DLD1 (cell line): ENCODE measurements around the gene ZMYND15.
"Not testable (repeated sequence)": the region's sequence is repeated elsewhere in the genome, so short reads cannot be mapped to it uniquely, and the experiment has no call there.

Source experiments
- in situ Hi-C: cut with HindIII; loops from 2 replicates; pipeline ENCODE4 v1.10.0; 2017; ENCODE audit warnings: low sequenced_read_pairs

The ZMYND15 gene

GRCh38 chr17:4739122-4740024 lies at the start of gene ZMYND15, which contains the start of gene CXCL16:
TSS of gene ZMYND15 (plus strand) at chr17:4739833. CDS start at chr17:4740549, 716 bp downstream.
TSS of gene CXCL16 (minus strand) at chr17:4739928. CDS start at chr17:4739339, 589 bp downstream.
- in situ Hi-C loops: no loop called here

- in situ Hi-C loops: not testable (repeated sequence)
Observed at GRCh38 chr17:4689872-4690271, 49.8 kb upstream of the ZMYND15 start.

DNA sequence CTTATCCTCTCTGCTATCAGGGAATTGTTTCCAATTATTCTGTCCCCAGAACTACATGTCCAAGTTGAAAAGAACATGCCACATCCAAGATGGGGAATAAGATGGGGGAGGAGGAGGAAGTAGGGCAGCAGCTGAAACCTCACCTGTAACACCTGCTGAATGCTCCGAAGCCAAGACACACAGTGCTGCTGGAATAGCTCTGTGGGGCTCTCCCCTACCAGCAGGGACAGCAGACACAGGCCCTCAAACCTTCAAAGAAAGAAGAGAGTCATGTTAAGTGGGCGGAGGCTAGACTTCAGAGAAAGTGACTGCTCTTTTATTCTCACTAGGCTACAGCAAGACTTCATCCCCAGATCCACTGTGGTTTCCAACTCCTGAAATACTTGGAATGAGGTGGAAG lies 48.9 kb upstream of the ZMYND15 start:
- in situ Hi-C loops: no loop called here

- in situ Hi-C loops: no loop called here
Observed at GRCh38 chr17:4691686-4692085, 47.9 kb upstream of the ZMYND15 start.

- in situ Hi-C loops: no loop called here
Observed at GRCh38 chr17:4693416-4693815, 46.2 kb upstream of the ZMYND15 start.

DNA sequence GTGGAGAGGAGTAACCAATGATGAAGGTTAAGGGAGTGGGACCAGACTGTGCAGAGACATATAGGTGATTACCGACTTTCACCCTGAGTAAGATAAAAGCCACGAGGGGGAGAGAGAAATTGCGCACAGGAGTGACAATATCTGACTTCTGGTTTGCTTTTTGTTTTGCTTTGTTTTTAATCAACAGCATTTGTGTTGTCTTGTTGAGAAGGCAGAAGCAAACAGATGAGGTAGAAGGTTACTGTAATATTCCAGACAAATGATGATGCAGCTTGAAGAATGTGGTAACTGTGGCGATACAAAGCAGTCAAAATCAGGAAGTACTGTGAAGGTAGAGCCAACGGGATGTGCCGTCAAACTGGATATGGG lies 43.2 kb upstream of the ZMYND15 start:
- in situ Hi-C loops: no loop called here

DNA sequence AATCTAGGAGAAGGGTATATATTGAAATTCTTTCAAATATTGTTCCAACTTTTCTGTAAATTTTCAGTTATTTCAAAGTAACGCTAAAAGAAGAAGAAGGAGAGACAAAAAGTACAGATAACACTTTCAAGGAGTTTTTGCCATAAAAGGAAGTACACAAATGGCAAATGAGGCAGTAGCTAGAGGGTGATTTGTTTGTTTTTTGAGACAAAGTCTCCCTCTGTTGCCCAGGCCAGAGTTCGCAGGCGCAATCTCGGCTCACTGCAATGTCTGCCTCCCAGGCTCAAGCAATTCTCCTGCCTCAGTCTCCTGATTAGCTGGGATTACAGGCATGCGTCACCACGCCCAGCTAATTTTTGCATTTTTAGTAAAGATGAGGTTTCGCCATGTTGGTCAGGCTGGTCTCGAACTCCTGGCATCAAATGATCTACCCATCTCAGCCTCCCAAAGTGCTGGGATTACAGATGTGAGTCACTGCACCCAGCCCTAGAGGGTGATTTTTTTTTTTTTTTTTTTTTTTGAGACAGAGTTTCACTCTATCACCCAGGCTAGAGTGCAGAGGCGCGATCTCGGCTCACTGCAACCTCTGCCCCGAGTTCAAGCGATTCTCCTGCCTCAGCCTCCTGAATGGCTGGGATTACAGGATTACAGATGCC lies 40.1 kb upstream of the ZMYND15 start:
- in situ Hi-C loops: not testable (repeated sequence)

- in situ Hi-C loops: no loop called here
Observed at GRCh38 chr17:4701116-4701515, 38.5 kb upstream of the ZMYND15 start.

- in situ Hi-C loops: no loop called here
Observed at GRCh38 chr17:4703330-4703691, 36.3 kb upstream of the ZMYND15 start.

DNA sequence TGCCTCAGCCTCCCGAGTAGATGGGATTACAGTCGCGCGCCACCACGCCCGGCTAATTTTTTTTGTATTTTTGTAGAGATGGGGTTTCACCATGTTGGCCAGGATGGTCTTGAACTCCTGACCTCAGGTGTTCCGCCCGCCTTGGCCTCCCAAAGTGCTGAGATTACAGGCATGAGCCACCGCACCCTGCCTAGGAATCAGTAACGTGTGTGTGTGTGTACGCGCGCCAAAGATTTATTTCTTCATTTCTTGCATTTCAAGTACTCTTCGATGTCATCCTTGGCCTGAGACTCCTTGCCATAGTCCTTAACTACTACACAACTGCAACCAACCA lies 35.1 kb upstream of the ZMYND15 start:
- in situ Hi-C loops: not testable (repeated sequence)

DNA sequence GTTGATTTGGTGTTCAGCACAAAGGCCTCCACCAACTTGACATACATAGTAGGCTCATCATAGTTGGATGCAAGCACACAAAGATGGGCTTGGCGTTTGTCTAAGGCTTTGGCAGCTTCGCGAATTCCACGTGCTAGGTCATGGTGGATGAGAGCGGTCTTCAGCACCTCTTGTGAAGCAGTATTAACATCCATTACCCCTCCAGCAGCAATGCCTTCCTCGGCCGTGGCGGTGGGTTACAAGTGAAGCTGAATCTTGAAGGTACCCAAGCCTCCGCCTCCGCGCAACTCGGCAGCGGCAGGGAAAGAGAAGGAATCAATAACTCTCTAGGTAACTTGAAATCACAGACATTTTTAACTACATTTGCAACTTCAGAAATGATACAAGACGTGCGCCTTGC lies 34.6 kb upstream of the ZMYND15 start:
- in situ Hi-C loops: no loop called here

DNA sequence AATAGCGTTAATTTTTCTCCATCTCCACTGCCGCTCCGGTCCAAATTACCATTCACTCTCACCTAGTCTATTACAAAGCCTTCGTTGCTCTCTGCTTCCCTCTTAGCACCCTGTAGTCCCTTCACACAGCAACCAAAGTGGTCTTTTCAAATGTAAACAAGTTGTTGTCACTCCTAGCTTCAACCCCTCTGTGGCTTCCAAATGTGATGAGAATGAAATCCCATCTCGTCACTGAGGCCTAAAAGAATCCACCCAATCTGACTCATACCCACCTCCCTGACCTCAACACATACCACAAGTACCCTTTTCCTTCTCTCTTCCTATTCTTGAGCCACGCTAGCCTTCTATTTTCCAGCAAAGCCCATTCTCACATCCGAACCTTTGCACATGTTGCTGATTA lies 33.5 kb upstream of the ZMYND15 start:
- in situ Hi-C loops: no loop called here

GRCh38 chr17:4708436-4708835 lies 31.2 kb upstream of the ZMYND15 start:
- in situ Hi-C loops: no loop called here

- in situ Hi-C loops: no loop called here
Observed at GRCh38 chr17:4709794-4710692, 29.6 kb upstream of the ZMYND15 start, which contains the start of gene ARRB2. TSS of gene ARRB2 (plus strand) at chr17:4710632. CDS start at chr17:4710722, 90 bp downstream.

DNA sequence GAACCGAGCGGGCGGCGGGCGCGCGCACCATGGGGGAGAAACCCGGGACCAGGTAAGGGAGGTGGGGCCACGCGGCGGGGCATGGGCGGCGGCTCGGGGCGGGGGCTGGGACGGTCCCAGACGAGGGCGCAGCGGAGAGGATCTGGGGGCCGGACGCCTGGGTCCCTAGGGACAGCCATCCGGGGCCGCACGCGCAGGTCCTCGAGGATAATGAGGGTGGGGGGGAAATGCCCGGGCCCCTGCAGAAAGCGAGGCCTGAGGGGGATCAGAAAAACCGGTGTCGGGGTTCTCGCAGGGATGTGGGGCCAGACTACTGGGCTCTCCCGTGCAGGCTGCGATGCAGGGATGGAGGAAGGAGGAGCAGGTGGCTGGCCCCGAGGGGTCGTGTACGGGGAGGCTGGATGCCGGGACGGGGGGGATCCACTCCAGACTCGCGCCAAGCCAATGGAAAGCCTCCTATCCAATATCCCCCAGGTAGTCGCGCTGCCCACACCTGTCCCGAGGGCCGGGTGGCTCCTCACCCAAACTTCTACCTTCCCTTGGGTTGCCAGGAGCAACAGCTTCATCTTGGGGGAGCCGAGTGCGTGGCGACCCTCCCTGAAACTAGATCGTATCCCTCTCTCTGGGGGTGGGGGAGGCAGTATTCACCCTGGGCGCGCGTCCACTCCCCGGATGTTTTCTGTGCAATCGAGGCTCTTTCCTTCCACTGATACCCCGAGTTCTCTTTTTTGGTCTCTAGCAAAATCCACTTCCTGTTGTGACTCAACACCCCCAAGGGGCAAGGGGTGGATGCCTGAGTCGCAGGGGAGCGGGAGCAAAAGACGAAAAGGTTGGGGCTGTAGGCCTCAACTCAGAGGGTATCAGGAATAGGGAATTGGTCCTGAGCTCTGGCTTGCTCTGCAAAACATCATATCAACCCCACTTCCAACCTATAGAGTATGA lies 28.7 kb upstream of the ZMYND15 start:
- in situ Hi-C loops: no loop called here

DNA sequence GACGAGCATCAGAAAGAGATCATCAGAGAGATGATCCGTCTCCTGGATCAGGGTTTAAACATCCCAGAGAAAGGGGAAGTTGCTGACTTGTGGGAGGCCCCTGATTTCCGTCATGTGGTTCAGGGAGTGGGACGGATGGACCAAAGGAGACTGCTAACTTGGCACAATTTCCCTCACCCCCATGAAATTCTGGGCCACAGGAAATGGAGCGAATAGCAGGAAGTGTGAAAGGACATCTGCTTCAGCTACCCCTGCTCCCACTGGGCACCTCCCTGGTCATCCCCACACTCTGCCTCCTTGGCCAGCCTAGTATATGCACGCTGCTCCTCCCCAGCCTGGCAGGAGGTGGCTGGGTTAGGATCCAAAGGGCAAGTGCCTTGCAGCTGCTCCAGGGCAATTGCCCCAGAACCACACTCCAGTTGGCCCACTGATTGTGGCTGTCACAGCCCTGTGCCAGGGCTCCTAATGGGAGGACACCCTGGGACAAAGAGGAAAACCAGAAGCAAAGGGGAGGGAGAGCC lies 27.9 kb upstream of the ZMYND15 start:
- in situ Hi-C loops: no loop called here

DNA sequence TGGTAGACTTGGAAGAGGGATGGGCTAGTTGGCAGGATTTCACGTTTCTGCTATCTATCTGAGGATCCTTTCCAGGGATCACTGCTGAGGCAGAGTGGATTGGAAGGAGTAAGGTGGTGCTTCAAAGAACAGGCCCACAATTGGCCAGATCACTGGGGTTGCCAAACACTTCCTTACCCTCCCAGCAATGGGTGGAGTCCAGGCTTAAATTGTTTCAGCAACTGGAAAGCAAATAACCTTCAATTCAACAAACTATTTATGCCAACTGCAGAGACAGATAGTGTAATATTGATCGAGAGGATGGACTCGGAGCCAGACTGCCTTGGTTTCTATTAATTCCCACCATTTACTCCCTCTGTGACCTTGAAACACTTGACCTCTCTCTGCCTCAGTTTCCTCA lies 27.1 kb upstream of the ZMYND15 start:
- in situ Hi-C loops: no loop called here

GRCh38 chr17:4714340-4715062 lies 25.1 kb upstream of the ZMYND15 start:
- in situ Hi-C loops: not testable (repeated sequence)

DNA sequence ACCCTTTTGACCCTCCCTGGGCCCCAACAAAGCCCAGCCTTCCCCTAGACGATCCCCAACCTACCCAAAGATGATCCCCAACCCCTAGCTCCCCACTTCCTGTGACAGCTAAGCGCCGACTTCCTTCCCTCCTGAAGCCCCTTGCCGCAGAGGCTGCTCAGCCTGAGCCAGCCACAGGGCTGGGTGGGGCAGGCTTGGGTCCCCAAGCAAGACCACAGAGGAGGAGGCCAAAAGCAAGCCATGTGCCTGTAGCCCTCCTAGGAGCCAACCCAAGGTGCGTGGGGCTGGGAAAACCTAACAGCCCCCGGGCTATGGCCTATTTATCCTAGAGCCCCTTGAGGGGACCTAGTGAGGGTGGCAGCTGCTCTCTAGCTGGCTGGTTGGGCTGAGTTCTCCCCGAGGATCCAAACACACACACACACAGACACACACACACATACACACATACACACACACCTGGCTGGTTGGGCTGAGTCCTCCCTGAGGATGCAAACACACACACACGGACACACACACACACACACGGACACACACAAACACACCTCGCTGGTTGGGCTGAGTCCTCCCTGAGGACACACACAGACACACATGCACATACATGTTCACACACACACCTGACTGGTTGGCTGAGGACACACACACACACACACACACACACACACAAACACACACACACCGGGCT lies 24.4 kb upstream of the ZMYND15 start:
- in situ Hi-C loops: no loop called here
